GM12801 (cell line): ENCODE data around the gene TRPM3.

Source experiments
- TF ChIP-seq, protein P1 (sequence below): IDR thresholded peaks from one replicate; pipeline ENCODE4 v1.5.1; 2011; ENCODE audit warnings: control low read depth; ENCODE audit not compliant: insufficient read length; ENCODE audit errors: extremely low read depth

TRPM3 gene

DNA sequence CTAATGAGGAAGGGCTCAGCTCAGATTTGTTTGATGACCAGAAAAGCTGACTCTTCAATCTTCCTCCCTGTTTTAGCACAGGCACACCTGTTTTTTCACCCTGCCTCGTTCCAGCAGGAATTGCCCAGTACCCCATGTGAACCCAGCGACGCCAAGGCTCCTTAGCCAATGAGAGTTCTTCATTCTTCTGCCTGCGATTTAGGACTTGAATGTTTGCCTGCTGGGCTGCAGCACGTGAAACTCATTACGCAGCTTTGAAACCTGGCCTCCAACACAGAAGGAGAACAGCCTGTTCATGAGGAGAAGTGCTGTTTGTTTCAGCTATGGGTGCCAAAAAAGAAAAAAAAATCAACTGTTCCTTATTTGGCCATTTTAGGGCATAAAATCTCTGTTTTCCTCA, 315.5 kb downstream of the TRPM3 start:
- TF ChIP-seq, protein P1, sequence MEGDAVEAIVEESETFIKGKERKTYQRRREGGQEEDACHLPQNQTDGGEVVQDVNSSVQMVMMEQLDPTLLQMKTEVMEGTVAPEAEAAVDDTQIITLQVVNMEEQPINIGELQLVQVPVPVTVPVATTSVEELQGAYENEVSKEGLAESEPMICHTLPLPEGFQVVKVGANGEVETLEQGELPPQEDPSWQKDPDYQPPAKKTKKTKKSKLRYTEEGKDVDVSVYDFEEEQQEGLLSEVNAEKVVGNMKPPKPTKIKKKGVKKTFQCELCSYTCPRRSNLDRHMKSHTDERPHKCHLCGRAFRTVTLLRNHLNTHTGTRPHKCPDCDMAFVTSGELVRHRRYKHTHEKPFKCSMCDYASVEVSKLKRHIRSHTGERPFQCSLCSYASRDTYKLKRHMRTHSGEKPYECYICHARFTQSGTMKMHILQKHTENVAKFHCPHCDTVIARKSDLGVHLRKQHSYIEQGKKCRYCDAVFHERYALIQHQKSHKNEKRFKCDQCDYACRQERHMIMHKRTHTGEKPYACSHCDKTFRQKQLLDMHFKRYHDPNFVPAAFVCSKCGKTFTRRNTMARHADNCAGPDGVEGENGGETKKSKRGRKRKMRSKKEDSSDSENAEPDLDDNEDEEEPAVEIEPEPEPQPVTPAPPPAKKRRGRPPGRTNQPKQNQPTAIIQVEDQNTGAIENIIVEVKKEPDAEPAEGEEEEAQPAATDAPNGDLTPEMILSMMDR: no peak

DNA sequence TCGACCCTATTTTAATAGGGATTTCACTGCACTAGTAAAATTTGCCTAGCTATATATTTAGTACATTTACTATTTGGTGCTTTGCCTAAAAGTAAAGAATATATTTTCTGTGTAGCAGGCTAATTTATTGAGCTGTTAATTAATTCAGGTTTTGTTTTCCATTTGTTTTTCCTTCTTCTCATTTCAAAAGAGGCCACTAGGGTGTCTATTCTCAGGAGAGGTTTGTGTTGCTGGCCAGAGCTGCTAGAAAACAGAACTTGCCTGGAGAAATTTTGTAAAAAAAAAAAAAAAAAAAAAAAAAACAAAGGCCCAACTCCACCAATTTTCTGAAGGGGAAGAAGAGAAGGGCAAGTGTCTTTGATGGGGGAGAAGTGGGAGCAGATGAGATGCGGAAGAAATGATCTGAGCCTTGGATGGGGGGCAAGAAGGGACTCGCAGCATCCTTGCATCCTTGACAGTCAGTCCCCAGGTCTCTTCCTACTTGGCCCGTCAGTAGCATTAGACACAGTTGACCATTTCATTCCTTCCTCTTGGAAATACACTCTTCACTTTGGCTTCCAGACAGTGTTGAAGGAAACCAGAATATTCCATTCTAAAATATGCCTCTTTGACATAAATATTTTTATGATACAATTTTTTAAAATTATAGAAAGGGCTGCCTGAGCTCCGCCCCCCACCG, 318.5 kb downstream of the TRPM3 start:
- TF ChIP-seq, protein P1: no peak

DNA sequence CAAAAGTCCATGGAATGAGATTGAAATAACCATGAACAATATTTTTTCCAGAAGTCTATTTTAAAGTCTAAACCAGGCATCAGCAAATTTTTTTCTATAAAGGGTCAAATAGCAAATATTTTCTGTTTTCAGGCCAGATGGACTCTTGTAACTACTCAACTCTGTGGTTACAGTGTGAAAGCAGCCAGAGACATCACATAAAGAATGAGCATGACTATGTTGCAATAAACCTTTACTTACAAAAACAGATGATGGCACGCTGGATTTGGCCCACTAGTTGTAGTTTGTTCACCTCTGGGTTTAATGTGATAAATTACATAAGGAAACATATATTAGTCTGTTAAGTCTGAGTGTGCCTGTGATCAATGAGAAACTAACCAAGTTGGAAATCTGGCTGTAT, 319.2 kb downstream of the TRPM3 start:
- TF ChIP-seq, protein P1: no peak

DNA sequence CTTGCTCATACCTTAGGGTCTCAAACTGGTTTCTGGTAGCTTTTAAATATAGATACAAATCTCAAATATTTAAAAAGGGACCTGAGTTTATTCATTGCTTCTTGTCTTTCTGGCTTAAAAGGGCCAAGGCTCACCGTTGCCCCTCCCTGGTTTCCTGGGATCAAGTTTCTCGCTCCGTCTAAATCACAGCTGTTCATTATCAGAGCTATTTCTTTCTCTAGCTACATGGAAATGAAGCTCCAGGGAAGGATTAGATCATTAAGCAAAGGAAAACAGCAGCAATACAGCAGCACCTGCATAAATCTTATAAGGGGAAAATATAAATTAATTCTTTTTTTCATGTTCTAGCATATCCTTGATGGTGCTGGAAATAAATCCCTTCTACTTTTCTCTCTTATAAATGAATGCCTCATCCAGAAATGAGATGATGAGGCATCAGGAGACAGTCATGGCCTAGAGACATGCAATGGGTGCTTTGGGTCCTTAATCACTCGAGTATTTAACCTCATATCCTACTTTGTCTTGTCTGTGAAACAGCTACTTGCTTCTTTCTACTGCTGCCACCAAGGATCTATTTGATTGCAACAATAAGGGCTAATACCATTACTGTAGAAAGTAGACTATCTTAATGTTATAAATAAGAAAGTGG, 320.1 kb downstream of the TRPM3 start:
- TF ChIP-seq, protein P1: no peak

DNA sequence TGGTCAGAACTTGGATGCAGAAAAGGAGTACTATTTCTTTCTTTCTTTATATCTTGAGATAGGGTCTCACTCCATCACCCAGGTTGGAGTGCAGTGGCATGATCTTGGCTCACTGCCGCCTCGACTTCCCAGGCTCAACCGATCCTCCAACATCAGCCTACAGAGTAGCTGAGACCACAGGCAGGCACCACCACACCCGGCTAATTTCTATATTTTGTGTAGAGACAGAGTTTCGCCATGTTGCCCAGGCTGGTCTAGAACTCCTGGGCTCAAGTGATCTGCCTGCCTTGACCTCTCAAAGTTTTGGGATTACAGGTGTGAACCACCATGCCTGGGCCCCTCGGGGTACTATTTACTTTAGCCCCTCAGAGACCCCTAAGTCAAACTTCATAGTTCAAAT, 323.4 kb downstream of the TRPM3 start:
- TF ChIP-seq, protein P1: no peak

DNA sequence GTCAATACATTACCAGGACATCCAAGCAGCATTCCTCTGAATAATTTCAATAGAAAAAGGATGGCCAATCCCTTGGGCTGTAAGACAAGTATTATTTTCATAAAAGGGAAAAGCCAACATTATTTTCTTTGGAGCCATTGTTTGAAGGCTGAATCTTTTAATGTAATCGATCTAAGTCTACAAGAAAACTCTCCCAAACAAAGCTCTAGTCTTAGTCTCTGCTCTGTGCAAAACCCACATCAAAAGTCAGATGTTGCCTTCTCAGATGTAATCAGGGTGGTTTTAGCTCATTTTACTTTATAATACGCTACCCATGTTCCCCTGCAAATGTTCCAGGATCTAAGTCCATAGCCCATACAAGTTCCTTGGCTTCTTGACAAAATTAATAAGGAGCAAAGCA, 325.6 kb downstream of the TRPM3 start:
- TF ChIP-seq, protein P1: no peak

DNA sequence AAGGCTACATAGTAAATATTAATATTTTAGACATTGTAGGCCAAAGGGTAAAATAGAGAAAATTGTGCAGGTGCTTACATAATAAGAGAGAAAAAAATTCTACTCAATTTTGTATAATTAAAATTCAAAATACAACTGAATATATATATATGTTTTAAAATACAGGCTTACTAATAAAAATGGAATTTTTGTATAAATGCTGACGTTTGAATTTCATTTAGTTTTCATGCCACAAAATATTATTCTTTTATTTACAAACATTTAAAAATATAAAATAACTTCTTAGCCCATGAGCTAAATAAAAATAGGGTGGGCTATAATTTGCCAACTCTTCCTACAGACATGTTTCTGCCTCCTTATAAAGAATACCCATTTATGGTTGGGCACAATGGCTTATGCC, 328.6 kb downstream of the TRPM3 start:
- TF ChIP-seq, protein P1: no peak
